Measurements from ENCODE around the gene SNX32. TPM values are rescaled to one million over a fixed set of nuclear protein-coding genes. Genes with fewer than 3 reads are reported as not detected.

The SNX32 gene
- 1 to 10 TPM; 3.0 to 3.3 TPM for total RNA-seq

- CTCF ChIA-PET = interaction anchor here (0.9 to 3.6 kb wide), 7 partner anchors 10 to 121 kb away, joined by 3 to 21 read pairs (median 7); partner anchors contain the start of genes KAT5 and MUS81
- POLR2A ChIA-PET = interaction anchor here (1.3 to 1.7 kb wide), 2 partner anchors 17 to 26 kb away, joined by 5 to 6 read pairs; partner anchors contain the start of gene MUS81
Measured at GRCh38 chr11:65833297-65834030, at the start of gene SNX32. Gene SNX32, plus strand, starts transcription at chr11:65833963. Its CDS starts 103 bp downstream, at chr11:65834066.

- POLR2A ChIA-PET = no interaction called here
- CTCF ChIA-PET = interaction anchor here (0.8 to 1.4 kb wide), 2 partner anchors 33 to 113 kb away, joined by 3 to 6 read pairs; no protein-coding TSS in a partner anchor
Measured at GRCh38 chr11:65785319-65786007, 48.3 kb upstream of the SNX32 start.

GRCh38 chr11:65786008-65786785 lies 47.6 kb upstream of the SNX32 start:
- CTCF ChIA-PET = interaction anchor here (1.4 kb wide), 1 partner anchor 112 kb away, joined by 3 read pairs; no protein-coding TSS in a partner anchor

GRCh38 chr11:65786786-65787636 lies 46.8 kb upstream of the SNX32 start, which contains the start of gene OVOL1:
Gene OVOL1, plus strand, starts transcription at chr11:65787063. Its CDS starts 311 bp downstream, at chr11:65787374.
- ChIA-PET CTCF (interaction anchor here (1.1 to 1.4 kb wide), 2 partner anchors 73 to 111 kb away, joined by 3 read pairs; partner anchors contain the start of gene MUS81), POLR2A (no interaction called here)

More at GRCh38 chr11:65786008-65786785, 47.6 kb upstream of the SNX32 start:
- POLR2A ChIA-PET = no interaction called here

- ChIA-PET POLR2A (no interaction called here), CTCF (interaction anchor here (1.1 to 9.1 kb wide), 4 partner anchors 8 to 72 kb away, joined by 3 to 61 read pairs (median 4); partner anchors contain the start of genes AP5B1 and MUS81)
Measured at GRCh38 chr11:65787649-65788622, 45.8 kb upstream of the SNX32 start.

- CTCF ChIA-PET = interaction anchor here (0.6 to 9.1 kb wide), 5 partner anchors 9 to 1190 kb away, joined by 3 to 61 read pairs (median 5); partner anchors contain the start of gene AP5B1
- POLR2A ChIA-PET = interaction anchor here (1.6 kb wide), 1 partner anchor 12 kb away, joined by 5 read pairs; no protein-coding TSS in a partner anchor
Measured at GRCh38 chr11:65788821-65789220, 44.9 kb upstream of the SNX32 start.

- ChIA-PET CTCF (interaction anchor here (0.6 to 9.1 kb wide), 6 partner anchors 9 to 1189 kb away, joined by 3 to 61 read pairs (median 4); partner anchors contain the start of gene AP5B1), POLR2A (interaction anchor here (1.6 kb wide), 1 partner anchor 13 kb away, joined by 5 read pairs; no protein-coding TSS in a partner anchor)
Measured at GRCh38 chr11:65789230-65790103, 44.3 kb upstream of the SNX32 start.

- POLR2A ChIA-PET = interaction anchor here (1.6 kb wide), 1 partner anchor 14 kb away, joined by 5 read pairs; no protein-coding TSS in a partner anchor
Measured at GRCh38 chr11:65790104-65790901, 43.5 kb upstream of the SNX32 start.

GRCh38 chr11:65790902-65791650 lies 42.7 kb upstream of the SNX32 start:
- POLR2A ChIA-PET = interaction anchor here (0.6 kb wide), 1 partner anchor 80 kb away, joined by 15 read pairs; no protein-coding TSS in a partner anchor
- CTCF ChIA-PET = interaction anchor here (0.8 to 9.1 kb wide), 6 partner anchors 8 to 103 kb away, joined by 3 to 61 read pairs (median 3); partner anchors contain the start of gene AP5B1

More at GRCh38 chr11:65790104-65790901, 43.5 kb upstream of the SNX32 start:
- CTCF ChIA-PET = interaction anchor here (0.9 to 9.1 kb wide), 3 partner anchors 10 to 50 kb away, joined by 3 to 61 read pairs (median 3); partner anchors contain the start of gene AP5B1

- ChIA-PET CTCF (interaction anchor here (0.8 to 9.1 kb wide), 6 partner anchors 9 to 103 kb away, joined by 3 to 61 read pairs (median 3); partner anchors contain the start of gene AP5B1), POLR2A (interaction anchor here (0.6 kb wide), 1 partner anchor 81 kb away, joined by 15 read pairs; no protein-coding TSS in a partner anchor)
Measured at GRCh38 chr11:65791719-65792213, 42.0 kb upstream of the SNX32 start.

- ChIA-PET POLR2A (no interaction called here), CTCF (interaction anchor here (1.2 to 9.1 kb wide), 3 partner anchors 12 to 19 kb away, joined by 3 to 61 read pairs (median 3); partner anchors contain the start of gene AP5B1)
Measured at GRCh38 chr11:65792456-65792855, 41.3 kb upstream of the SNX32 start.

GRCh38 chr11:65793144-65793581 lies 40.6 kb upstream of the SNX32 start:
- ChIA-PET CTCF (interaction anchor here (9.1 kb wide), 1 partner anchor 13 kb away, joined by 61 read pairs; the partner anchor contains the start of gene AP5B1), POLR2A (no interaction called here)

- ChIA-PET POLR2A (no interaction called here), CTCF (interaction anchor here (9.1 kb wide), 1 partner anchor 14 kb away, joined by 61 read pairs; the partner anchor contains the start of gene AP5B1)
Measured at GRCh38 chr11:65793625-65794400, 40.0 kb upstream of the SNX32 start.
